Heart left ventricle (tissue), 16 donors: ENCODE measurements around the gene OSM. TPM values are rescaled to one million over a fixed set of nuclear protein-coding genes. Genes with fewer than 3 reads are reported as not detected.

Source experiments
- ATAC-seq, 4 donors: fragments of 200-7000 bp; cut with Tn5 transposase; one replicate each; pipeline ENCODE4 v1.9.1; 2020 to 2022; ENCODE audit warnings: moderate library complexity in 4 of 4, mild to moderate bottlenecking in 3 of 4, moderate number of reproducible peaks in 1 of 4
- DNase-seq, 5 donors: peaks; one replicate each; pipeline ENCODE4 v3.0.0-alpha.2; 2020
- H3K27ac ChIP-seq, 12 donors: fragments of 200-600 bp; sonication (generic) in 4 of 12; one replicate each; pipeline versions ENCODE4 v1.5.0 to v1.8.0; 2016 to 2022; ENCODE audit warnings: mild to moderate bottlenecking in 2 of 12
- H3K27me3 ChIP-seq, 9 donors: fragments of 200-600 bp; sonication (generic) in 2 of 9; one replicate each; pipeline versions ENCODE4 v1.5.1 to v1.8.0; 2016 to 2022; ENCODE audit warnings: mild to moderate bottlenecking in 3 of 9
- H3K36me3 ChIP-seq, 9 donors: fragments of 200-600 bp; sonication (generic) in 2 of 9; one replicate each; pipeline versions ENCODE4 v1.5.0 to v1.8.0; 2018 to 2022; ENCODE audit warnings: mild to moderate bottlenecking in 2 of 9
- H3K4me1 ChIP-seq, 12 donors: fragments of 200-600 bp; sonication (generic) in 4 of 12; one replicate each; pipeline versions ENCODE4 v1.5.0 to v1.8.0; 2016 to 2022; ENCODE audit warnings: mild to moderate bottlenecking in 3 of 12
- H3K4me3 ChIP-seq, 12 donors: fragments of 200-600 bp; sonication (generic) in 4 of 12; one replicate each; pipeline versions ENCODE4 v1.5.0 to v1.8.0; 2017 to 2022; ENCODE audit warnings: mild to moderate bottlenecking in 9 of 12, moderate library complexity in 4 of 12
- H3K9me3 ChIP-seq, 12 donors: fragments of 200-600 bp; sonication (generic) in 4 of 12; one replicate each; pipeline versions ENCODE4 v1.5.0 to v1.8.0; 2016 to 2022; ENCODE audit warnings: mild to moderate bottlenecking in 1 of 12
- CTCF ChIP-seq, 12 donors: fragments of 200-600 bp; sonication (generic) in 4 of 12; IDR thresholded peaks; one replicate each; pipeline versions ENCODE4 v1.5.0 to v1.8.0; 2018 to 2022; ENCODE audit warnings: antibody characterized with exemption in 12 of 12, mild to moderate bottlenecking in 5 of 12
- POLR2A ChIP-seq, 2 donors: fragments of 450-650 bp; IDR thresholded peaks; one replicate each; pipeline ENCODE4 v1.6.1; 2017; ENCODE audit warnings: antibody characterized with exemption in 2 of 2, mild to moderate bottlenecking in 2 of 2, moderate library complexity in 2 of 2
- WGBS, 4 donors: extraction: QIAGEN DNeasy Blood & Tissue Kit in 2 of 4; methylation state at CpG; one replicate each; pipeline versions ENCODE4 v1.1.5 to v1.1.7; 2013 to 2018; 5-methylcytosine and 5-hydroxymethylcytosine counted together
- intact Hi-C, 10 donors: fragments of 100-400 bp; cut with DNase I; formaldehyde crosslinking; loops; one replicate each; pipeline versions ENCODE4 v1.11.1 to v1.14.2; 2022
- polyA plus RNA-seq, 2 donors: library from polyadenylated mRNA; stranded (reverse); fragments of 200-250 nt; gene quantifications; one replicate each; pipeline ENCODE4 v1.2.3, GENCODE V29; 2013
- total RNA-seq, 9 donors: library from RNA; depleted of rRNA in 2 of 9; stranded (reverse); fragments of >200 nt in 2 of 9; fragmentation: NEBNext Ultra II Directional in 3 of 9; extraction: Animal tissue kit (Norgen Biotek cat#: 25700) in 3 of 9; gene quantifications; one replicate each; pipeline versions ENCODE4 v1.1.0 to v1.2.4, GENCODE V29; 2016 to 2023
- donor health status: ischemic (EF 13 %, LVEDD 7.1; RV severe dilation, severe dysfunction).
- donor health status: healthy with polysubstance abuse.
- donor health status: DM: no; HTN: yes; CAD: no.
- donor health status: DM: no; HTN: no; CAD: no.
- donor health status: ischemic (EF 25% LVEDD 6.9; RV normal size, moderate dysfunction).
- donor health status: ischemic (EF 25% LVEDD 5.7; RV mildly dilated, moderate dysfunction).
- donor health status: healthy.
- donor health status: DM: yes; HTN: yes; CAD: no.
- donor health status: ischemic (EF 35%, LVEDD 5.7; RV mildly dilated, moderate dysfunction).
- donor health status: nonischemic (EF 11% LVEDD 7.7; RV severe dilation, severe dysfunction).
- donor health status: DM: yes; HTN: yes; CAD: no.
- donor health status: PGD.
- donor health status: ischemic (EF 29% LVEDD 5.4; RV normal size, mild dysfunction).
- donor health status: nonischemic (EF 23%, LVEDD 6.1; RV moderate dilation, normal function).

Gene OSM
- total and polyA plus RNA-seq, 11 donors, result 0.17 to 5.0 (median 0.27) TPM; not detected in 2

- DNase-seq, result no peak
- peak overlapping the region in 1 of 12 donors; percentile 96 for H3K27ac ChIP-seq
- H3K4me3 ChIP-seq, result peak overlapping the region in 1 of 12 donors; percentile 67
- ATAC-seq, result no peak
- peaks cover 0 to 50% (median 0%) of the 10 kb centered on the region in 12 donors for H3K4me1 ChIP-seq
- intact Hi-C loops, result loop anchor here in 2 of 10 donors (10.0 kb wide), 1 partner anchor 220 kb away; no protein-coding TSS in a partner anchor
- H3K27me3 ChIP-seq, result peaks cover 0 to 12% (median 0%) of the 10 kb centered on the region in 9 donors
- H3K9me3 ChIP-seq, result no peaks in the 10 kb centered on the region
- TF ChIP-seq POLR2A (IDR thresholded peaks at IDR 0.05), result no peak
- no peak for TF ChIP-seq CTCF (IDR thresholded peaks at IDR 0.05)
- no peaks in the 10 kb centered on the region for H3K36me3 ChIP-seq
- 83 to 93% (median 92%) methylated on average over 8 to 9 of the region's 9 CpGs for WGBS, 4 donors
Observed at GRCh38 chr22:30265131-30265720, 1.4 kb downstream of the OSM start.

GRCh38 chr22:30263883-30264282 is 2.8 kb downstream of the OSM start:
- no peak overlapping the region for H3K27ac ChIP-seq
- peaks cover 0 to 12% (median 0%) of the 10 kb centered on the region in 9 donors for H3K27me3 ChIP-seq

GRCh38 chr22:30262917-30263741 is 3.5 kb downstream of the OSM start:
- intact Hi-C loops, result loop anchor here (1.0 to 10.0 kb wide), 6 partner anchors 24 to 222 kb away; partner anchors contain the start of gene RNF215 (in 8 of the 10)
- ATAC-seq (peak in 2 of 4 donors; percentile 49 to 53), DNase-seq (peak; percentile 68 to 87 (median 72))
- H3K9me3 ChIP-seq, result no peaks in the 10 kb centered on the region
- H3K4me1 ChIP-seq, result peaks cover 0 to 43% (median 0%) of the 10 kb centered on the region in 12 donors
- H3K27ac ChIP-seq, result peak overlapping the region in 1 of 12 donors; percentile 32
- peak; percentile 89 to 99 (median 97) for TF ChIP-seq CTCF (IDR thresholded peaks at IDR 0.05)
- no peak for TF ChIP-seq POLR2A (IDR thresholded peaks at IDR 0.05)
- no peaks in the 10 kb centered on the region for H3K36me3 ChIP-seq
- H3K4me3 ChIP-seq, result peak overlapping the region in 6 of 12 donors; percentile 3 to 32 (median 11)
- peaks cover 0 to 12% (median 0%) of the 10 kb centered on the region in 9 donors for H3K27me3 ChIP-seq
- 6 to 34% (median 30%) methylated on average over 15 to 27 of the region's 27 CpGs for WGBS, 4 donors

More at GRCh38 chr22:30263883-30264282, 2.8 kb downstream of the OSM start:
- DNase-seq, result no peak
- TF ChIP-seq POLR2A (IDR thresholded peaks at IDR 0.05) (no peak), CTCF (IDR thresholded peaks at IDR 0.05) (no peak)
- no peak for ATAC-seq
- H3K36me3 ChIP-seq, result no peaks in the 10 kb centered on the region
- H3K4me3 ChIP-seq, result peak overlapping the region in 1 of 12 donors; percentile 3
- intact Hi-C loops, result loop anchor here (1.0 to 10.0 kb wide), 6 partner anchors 23 to 221 kb away; partner anchors contain the start of gene RNF215 (in 8 of the 10)
- H3K4me1 ChIP-seq, result peaks cover 0 to 49% (median 0%) of the 10 kb centered on the region in 12 donors
- no peaks in the 10 kb centered on the region for H3K9me3 ChIP-seq
- WGBS, 4 donors, result 86 to 88% (median 87%) methylated on average over 17 of the region's 17 CpGs; no CpG with 5 or more reads in 1 of the 4 donors
